ENCODE results near the gene CCDC141.

DNA sequence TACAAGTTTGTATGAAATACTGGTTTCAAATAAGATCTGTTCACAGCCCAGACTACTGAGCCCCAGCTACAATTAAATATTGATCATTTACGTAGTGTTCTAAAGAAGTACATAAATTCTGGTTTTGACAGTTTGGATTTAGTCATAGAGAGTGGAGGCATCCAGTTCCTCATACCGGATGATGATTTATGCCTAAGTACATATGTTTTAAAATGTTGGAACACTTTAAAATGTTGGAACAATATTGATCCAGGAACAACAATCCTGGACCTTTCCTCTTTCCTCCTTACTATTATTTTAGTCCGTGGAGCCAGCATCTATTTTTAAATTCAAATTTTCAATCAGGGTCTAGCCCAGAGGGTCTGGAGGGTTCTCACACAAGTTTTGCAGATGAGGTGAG, 220.0 kb downstream of the CCDC141 start:
- TF ChIP-seq, protein P1, sequence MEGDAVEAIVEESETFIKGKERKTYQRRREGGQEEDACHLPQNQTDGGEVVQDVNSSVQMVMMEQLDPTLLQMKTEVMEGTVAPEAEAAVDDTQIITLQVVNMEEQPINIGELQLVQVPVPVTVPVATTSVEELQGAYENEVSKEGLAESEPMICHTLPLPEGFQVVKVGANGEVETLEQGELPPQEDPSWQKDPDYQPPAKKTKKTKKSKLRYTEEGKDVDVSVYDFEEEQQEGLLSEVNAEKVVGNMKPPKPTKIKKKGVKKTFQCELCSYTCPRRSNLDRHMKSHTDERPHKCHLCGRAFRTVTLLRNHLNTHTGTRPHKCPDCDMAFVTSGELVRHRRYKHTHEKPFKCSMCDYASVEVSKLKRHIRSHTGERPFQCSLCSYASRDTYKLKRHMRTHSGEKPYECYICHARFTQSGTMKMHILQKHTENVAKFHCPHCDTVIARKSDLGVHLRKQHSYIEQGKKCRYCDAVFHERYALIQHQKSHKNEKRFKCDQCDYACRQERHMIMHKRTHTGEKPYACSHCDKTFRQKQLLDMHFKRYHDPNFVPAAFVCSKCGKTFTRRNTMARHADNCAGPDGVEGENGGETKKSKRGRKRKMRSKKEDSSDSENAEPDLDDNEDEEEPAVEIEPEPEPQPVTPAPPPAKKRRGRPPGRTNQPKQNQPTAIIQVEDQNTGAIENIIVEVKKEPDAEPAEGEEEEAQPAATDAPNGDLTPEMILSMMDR (IDR thresholded peaks at IDR 0.05; ENCODE audit: insufficient read depth, low read length) = no peak
- no peak for TF ChIP-seq GABPA (IDR thresholded peaks at IDR 0.05; ENCODE audit: low read depth)
- TF ChIP-seq POLR2AphosphoS5 (IDR thresholded peaks at IDR 0.05; ENCODE audit: low read depth) = no peak
- TF ChIP-seq, protein P2, sequence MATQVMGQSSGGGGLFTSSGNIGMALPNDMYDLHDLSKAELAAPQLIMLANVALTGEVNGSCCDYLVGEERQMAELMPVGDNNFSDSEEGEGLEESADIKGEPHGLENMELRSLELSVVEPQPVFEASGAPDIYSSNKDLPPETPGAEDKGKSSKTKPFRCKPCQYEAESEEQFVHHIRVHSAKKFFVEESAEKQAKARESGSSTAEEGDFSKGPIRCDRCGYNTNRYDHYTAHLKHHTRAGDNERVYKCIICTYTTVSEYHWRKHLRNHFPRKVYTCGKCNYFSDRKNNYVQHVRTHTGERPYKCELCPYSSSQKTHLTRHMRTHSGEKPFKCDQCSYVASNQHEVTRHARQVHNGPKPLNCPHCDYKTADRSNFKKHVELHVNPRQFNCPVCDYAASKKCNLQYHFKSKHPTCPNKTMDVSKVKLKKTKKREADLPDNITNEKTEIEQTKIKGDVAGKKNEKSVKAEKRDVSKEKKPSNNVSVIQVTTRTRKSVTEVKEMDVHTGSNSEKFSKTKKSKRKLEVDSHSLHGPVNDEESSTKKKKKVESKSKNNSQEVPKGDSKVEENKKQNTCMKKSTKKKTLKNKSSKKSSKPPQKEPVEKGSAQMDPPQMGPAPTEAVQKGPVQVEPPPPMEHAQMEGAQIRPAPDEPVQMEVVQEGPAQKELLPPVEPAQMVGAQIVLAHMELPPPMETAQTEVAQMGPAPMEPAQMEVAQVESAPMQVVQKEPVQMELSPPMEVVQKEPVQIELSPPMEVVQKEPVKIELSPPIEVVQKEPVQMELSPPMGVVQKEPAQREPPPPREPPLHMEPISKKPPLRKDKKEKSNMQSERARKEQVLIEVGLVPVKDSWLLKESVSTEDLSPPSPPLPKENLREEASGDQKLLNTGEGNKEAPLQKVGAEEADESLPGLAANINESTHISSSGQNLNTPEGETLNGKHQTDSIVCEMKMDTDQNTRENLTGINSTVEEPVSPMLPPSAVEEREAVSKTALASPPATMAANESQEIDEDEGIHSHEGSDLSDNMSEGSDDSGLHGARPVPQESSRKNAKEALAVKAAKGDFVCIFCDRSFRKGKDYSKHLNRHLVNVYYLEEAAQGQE (IDR thresholded peaks at IDR 0.05; ENCODE audit: insufficient replicate concordance, low read depth) = no peak
- no peak for TF ChIP-seq SPI1 (IDR thresholded peaks at IDR 0.05; ENCODE audit: borderline replicate concordance, low read depth)
